AG09309 (cell line): ENCODE measurements around the gene SPAG17.

Source experiments
- DNase-seq: peaks from one replicate; pipeline ENCODE4 v3.0.0-alpha.2; 2010; ENCODE audit warnings: low read depth
- H3K4me3 ChIP-seq: 2 replicates; pipeline ENCODE4 v1.5.1; 2011; ENCODE audit warnings: mild to moderate bottlenecking, low read depth, low read length, moderate library complexity; ENCODE audit not compliant: control insufficient read depth
- CTCF ChIP-seq: IDR thresholded peaks from 2 replicates; pipeline ENCODE4 v1.5.1; 2011; ENCODE audit warnings: mild to moderate bottlenecking, low read depth, low read length, inconsistent platforms; ENCODE audit not compliant: insufficient read depth, control insufficient read depth; ENCODE audit errors: missing control alignments

Gene SPAG17

GRCh38 chr1:118082984-118083383 lies 102.0 kb downstream of the SPAG17 start:
- no peak for DNase-seq

GRCh38 chr1:118081387-118081786 lies 103.6 kb downstream of the SPAG17 start:
- no peak for TF ChIP-seq CTCF
- no peak for DNase-seq
- no peak overlapping the region for H3K4me3 ChIP-seq

More at GRCh38 chr1:118082984-118083383, 102.0 kb downstream of the SPAG17 start:
- TF ChIP-seq CTCF, result no peak
- H3K4me3 ChIP-seq, result no peak overlapping the region

GRCh38 chr1:118077331-118078045 lies 107.5 kb downstream of the SPAG17 start:
- DNase-seq, result no peak
- no peak overlapping the region for H3K4me3 ChIP-seq
- peak; percentile 59 for TF ChIP-seq CTCF

GRCh38 chr1:118075116-118075515 lies 109.9 kb downstream of the SPAG17 start:
- no peak for DNase-seq
- no peak overlapping the region for H3K4me3 ChIP-seq
- no peak for TF ChIP-seq CTCF

- TF ChIP-seq CTCF, result no peak
- DNase-seq, result no peak
- H3K4me3 ChIP-seq, result no peak overlapping the region
These were observed 111.2 kb downstream of the SPAG17 start for GRCh38 chr1:118073648-118074435.

GRCh38 chr1:118049981-118050380 lies 135.0 kb downstream of the SPAG17 start:
- H3K4me3 ChIP-seq, result no peak overlapping the region
- DNase-seq, result no peak
- TF ChIP-seq CTCF, result no peak
